ENCODE measurements around the gene KMT2D. TPM values are rescaled to one million over a fixed set of nuclear protein-coding genes. Genes with fewer than 3 reads are reported as not detected.
A peak's percentile ranks its signal among the peaks of the same experiment; 100 is the strongest.

The KMT2D gene
- total RNA-seq, 1 donor from 2014 or later = 19.0 TPM

DNA sequence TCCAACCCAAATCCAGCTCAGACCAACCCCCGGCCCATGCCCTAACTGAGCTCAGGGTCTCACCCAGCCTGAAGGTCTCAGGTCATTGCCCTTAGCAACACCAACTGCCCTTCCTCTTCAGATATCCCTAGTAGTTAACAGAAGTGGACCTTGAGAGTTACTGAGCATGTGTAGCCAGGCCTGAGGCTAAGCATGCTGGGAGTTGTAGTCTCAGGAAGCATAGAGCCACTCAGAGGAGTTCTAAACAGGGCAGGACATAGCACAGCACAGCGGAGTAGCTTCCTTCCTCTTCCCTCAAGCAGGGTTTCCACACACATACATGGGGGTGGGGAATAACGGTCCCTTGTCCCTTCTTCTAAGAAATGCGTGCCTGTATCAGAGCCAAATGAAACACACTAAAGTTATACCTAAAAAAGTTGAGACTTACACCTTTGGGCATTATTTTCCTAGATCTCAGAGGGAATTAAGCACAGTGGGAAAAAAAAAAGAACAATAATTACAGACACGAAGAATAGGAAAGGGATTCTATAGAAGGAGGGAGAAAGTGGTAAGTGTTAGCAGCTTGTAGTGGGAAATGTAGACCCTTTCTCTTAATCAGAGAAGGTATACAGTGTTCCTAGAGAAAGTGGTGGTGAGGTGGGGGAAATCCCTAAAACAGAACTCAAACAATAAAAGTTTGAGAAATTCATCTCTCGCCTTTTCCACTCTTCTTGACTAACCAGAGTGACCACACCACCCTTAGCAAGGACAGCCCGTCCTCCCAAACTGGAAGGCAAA, 4.4 kb downstream of the KMT2D start:
- no peaks in the 10 kb centered on the region for H3K9me3 Mint-ChIP-seq
- peaks cover 10% of the 10 kb centered on the region for H3K27me3 Mint-ChIP-seq (ENCODE audit: insufficient read depth, low read depth)
- peak overlapping the region; percentile 94 for H3K4me2 ChIP-seq
- peak overlapping the region; percentile 98 for H3K4me3 Mint-ChIP-seq
- H3K36me3 ChIP-seq = no peaks in the 10 kb centered on the region
- peaks cover 71% of the 10 kb centered on the region for H4K20me1 ChIP-seq (ENCODE audit: low read depth)
- H3K9me3 ChIP-seq (ENCODE audit: low read depth) = no peaks in the 10 kb centered on the region
- H3K27me3 ChIP-seq = no peaks in the 10 kb centered on the region
- H3K27ac ChIP-seq = no peak overlapping the region
- H3K4me1 ChIP-seq = peaks cover 25% of the 10 kb centered on the region
- peak overlapping the region; percentile 95 for H3K4me3 ChIP-seq
- no peak overlapping the region for H2AFZ ChIP-seq (replicated peaks)
- H3K9ac ChIP-seq = no peak overlapping the region
- TF ChIP-seq, protein P1, sequence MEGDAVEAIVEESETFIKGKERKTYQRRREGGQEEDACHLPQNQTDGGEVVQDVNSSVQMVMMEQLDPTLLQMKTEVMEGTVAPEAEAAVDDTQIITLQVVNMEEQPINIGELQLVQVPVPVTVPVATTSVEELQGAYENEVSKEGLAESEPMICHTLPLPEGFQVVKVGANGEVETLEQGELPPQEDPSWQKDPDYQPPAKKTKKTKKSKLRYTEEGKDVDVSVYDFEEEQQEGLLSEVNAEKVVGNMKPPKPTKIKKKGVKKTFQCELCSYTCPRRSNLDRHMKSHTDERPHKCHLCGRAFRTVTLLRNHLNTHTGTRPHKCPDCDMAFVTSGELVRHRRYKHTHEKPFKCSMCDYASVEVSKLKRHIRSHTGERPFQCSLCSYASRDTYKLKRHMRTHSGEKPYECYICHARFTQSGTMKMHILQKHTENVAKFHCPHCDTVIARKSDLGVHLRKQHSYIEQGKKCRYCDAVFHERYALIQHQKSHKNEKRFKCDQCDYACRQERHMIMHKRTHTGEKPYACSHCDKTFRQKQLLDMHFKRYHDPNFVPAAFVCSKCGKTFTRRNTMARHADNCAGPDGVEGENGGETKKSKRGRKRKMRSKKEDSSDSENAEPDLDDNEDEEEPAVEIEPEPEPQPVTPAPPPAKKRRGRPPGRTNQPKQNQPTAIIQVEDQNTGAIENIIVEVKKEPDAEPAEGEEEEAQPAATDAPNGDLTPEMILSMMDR (IDR thresholded peaks at IDR 0.05) = no peak
- TF ChIP-seq EZH2phosphoT487 (IDR thresholded peaks at IDR 0.05) (no peak), EZH2 (IDR thresholded peaks at IDR 0.05) (no peak)
- peak overlapping the region; percentile 5 for H3K27ac Mint-ChIP-seq
- H3K4me1 Mint-ChIP-seq = peaks cover 45% of the 10 kb centered on the region
- peaks cover 65% of the 10 kb centered on the region for H3K79me2 ChIP-seq (ENCODE audit: low read depth)
- H3K36me3 Mint-ChIP-seq = peaks cover 31% of the 10 kb centered on the region
- DNase-seq (ENCODE audit: low spot score) = peak; percentile 68
- H3F3A ChIP-seq (ENCODE audit: low read depth) = peaks cover 4% of the 10 kb centered on the region

DNA sequence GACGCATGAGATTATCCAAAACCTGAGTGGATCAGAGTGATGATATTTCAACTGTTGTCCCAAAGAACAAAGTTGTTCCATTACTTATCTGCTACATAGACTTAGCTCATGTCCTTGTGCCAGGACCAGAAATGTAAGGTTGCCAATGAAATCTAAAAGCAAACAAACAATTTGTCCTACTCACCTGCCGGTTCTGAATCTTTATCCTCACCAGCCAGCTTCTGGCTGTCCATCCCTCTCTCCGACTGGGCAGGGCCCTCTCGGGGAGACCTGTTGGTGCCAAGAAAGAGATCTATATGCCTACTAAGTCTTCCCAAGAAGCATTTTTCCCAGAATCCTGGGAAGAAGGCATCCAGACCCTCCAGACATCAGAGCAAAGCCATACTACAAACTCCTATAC, 5.5 kb downstream of the KMT2D start:
- Mint-ChIP-seq H3K27me3 (ENCODE audit: insufficient read depth, low read depth) (peaks cover 10% of the 10 kb centered on the region), H3K36me3 (peaks cover 38% of the 10 kb centered on the region), H3K27ac (no peak overlapping the region), H3K9me3 (no peaks in the 10 kb centered on the region), H3K4me3 (peak overlapping the region; percentile 65), H3K4me1 (peaks cover 43% of the 10 kb centered on the region)
- H3K9me3 ChIP-seq (ENCODE audit: low read depth) = no peaks in the 10 kb centered on the region
- DNase-seq (ENCODE audit: low spot score) = no peak
- no peak overlapping the region for H2AFZ ChIP-seq (replicated peaks)
- H4K20me1 ChIP-seq (ENCODE audit: low read depth) = peaks cover 74% of the 10 kb centered on the region
- H3K4me1 ChIP-seq = peaks cover 25% of the 10 kb centered on the region
- no peaks in the 10 kb centered on the region for H3K36me3 ChIP-seq
- H3K4me3 ChIP-seq = no peak overlapping the region
- TF ChIP-seq, protein P1 (IDR thresholded peaks at IDR 0.05) = no peak
- no peak overlapping the region for H3K4me2 ChIP-seq
- no peaks in the 10 kb centered on the region for H3K27me3 ChIP-seq
- no peak overlapping the region for H3K9ac ChIP-seq
- H3K27ac ChIP-seq = no peak overlapping the region
- peaks cover 60% of the 10 kb centered on the region for H3K79me2 ChIP-seq (ENCODE audit: low read depth)
- no peaks in the 10 kb centered on the region for H3F3A ChIP-seq (ENCODE audit: low read depth)

DNA sequence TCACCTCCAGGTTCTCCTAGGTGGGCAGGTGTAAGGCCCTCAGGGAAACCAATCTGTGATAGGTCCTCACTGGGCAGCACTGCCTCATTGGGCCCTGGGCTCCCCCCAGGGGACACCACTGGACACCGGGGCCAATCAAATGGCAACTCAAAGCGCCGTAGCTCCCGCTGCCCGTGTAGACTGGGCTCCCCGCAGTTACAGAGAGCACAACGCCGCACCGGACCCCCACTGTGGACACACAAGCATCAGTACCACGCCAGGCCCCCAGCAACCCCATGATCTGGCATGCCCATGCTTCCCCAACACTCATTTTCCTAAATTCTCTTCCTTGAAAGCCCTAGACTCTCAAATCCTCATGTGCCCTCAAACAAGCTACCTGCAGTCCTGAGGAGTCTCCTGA, 6.1 kb downstream of the KMT2D start:
- Histone ChIP-seq H3K4me2 (no peak overlapping the region), H3K9ac (no peak overlapping the region), H3K4me1 (peaks cover 25% of the 10 kb centered on the region), H2AFZ (replicated peaks) (no peak overlapping the region), H3F3A (ENCODE audit: low read depth) (no peaks in the 10 kb centered on the region), H3K27ac (no peak overlapping the region), H4K20me1 (ENCODE audit: low read depth) (peaks cover 73% of the 10 kb centered on the region), H3K27me3 (no peaks in the 10 kb centered on the region), H3K9me3 (ENCODE audit: low read depth) (no peaks in the 10 kb centered on the region), H3K4me3 (no peak overlapping the region), H3K36me3 (no peaks in the 10 kb centered on the region), H3K79me2 (ENCODE audit: low read depth) (peaks cover 54% of the 10 kb centered on the region)
- TF ChIP-seq EZH2 (IDR thresholded peaks at IDR 0.05) (no peak), EZH2phosphoT487 (IDR thresholded peaks at IDR 0.05) (no peak)
- TF ChIP-seq, protein P1 (IDR thresholded peaks at IDR 0.05) = no peak
- Mint-ChIP-seq H3K27me3 (ENCODE audit: insufficient read depth, low read depth) (peaks cover 11% of the 10 kb centered on the region), H3K9me3 (no peaks in the 10 kb centered on the region), H3K27ac (no peak overlapping the region), H3K4me1 (peaks cover 43% of the 10 kb centered on the region), H3K4me3 (peak overlapping the region; percentile 65), H3K36me3 (peaks cover 38% of the 10 kb centered on the region)
- DNase-seq (ENCODE audit: low spot score) = no peak
